ENCODE data around the gene HOXA9. TPM values are rescaled to one million over a fixed set of nuclear protein-coding genes. Genes with fewer than 3 reads are reported as not detected.
A peak's percentile ranks its signal among the peaks of the same experiment; 100 is the strongest.

HOXA9 gene
- total and polyA plus RNA-seq, 2 experiments from 2014 or later = 3.6 to 4.4 TPM

- H3K4me1 ChIP-seq (ENCODE audit: insufficient read depth) = peaks cover 10% of the 10 kb centered on the region
- DNase-seq (ENCODE audit: low spot score) = no peak
- no peaks in the 10 kb centered on the region for H3K9me3 ChIP-seq (ENCODE audit: low read depth)
- H3K27ac ChIP-seq = no peak overlapping the region
- H4K20me1 ChIP-seq (ENCODE audit: insufficient read depth, poor library complexity, severe bottlenecking) = no peaks in the 10 kb centered on the region
- TF ChIP-seq, protein P1, sequence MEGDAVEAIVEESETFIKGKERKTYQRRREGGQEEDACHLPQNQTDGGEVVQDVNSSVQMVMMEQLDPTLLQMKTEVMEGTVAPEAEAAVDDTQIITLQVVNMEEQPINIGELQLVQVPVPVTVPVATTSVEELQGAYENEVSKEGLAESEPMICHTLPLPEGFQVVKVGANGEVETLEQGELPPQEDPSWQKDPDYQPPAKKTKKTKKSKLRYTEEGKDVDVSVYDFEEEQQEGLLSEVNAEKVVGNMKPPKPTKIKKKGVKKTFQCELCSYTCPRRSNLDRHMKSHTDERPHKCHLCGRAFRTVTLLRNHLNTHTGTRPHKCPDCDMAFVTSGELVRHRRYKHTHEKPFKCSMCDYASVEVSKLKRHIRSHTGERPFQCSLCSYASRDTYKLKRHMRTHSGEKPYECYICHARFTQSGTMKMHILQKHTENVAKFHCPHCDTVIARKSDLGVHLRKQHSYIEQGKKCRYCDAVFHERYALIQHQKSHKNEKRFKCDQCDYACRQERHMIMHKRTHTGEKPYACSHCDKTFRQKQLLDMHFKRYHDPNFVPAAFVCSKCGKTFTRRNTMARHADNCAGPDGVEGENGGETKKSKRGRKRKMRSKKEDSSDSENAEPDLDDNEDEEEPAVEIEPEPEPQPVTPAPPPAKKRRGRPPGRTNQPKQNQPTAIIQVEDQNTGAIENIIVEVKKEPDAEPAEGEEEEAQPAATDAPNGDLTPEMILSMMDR (IDR thresholded peaks at IDR 0.05; ENCODE audit: poor library complexity) = no peak
- TF ChIP-seq EZH2 (IDR thresholded peaks at IDR 0.05; ENCODE audit: borderline replicate concordance) = peak; percentile 31
- no peak overlapping the region for H2AFZ ChIP-seq
- no peaks in the 10 kb centered on the region for H3K79me2 ChIP-seq
- no peak overlapping the region for H3K4me2 ChIP-seq
- H3K36me3 ChIP-seq (replicated peaks; ENCODE audit: insufficient read depth, low read depth) = no peaks in the 10 kb centered on the region
- no peaks in the 10 kb centered on the region for H3K9me2 ChIP-seq (replicated peaks; ENCODE audit: insufficient read depth)
- H3K4me3 ChIP-seq = no peak overlapping the region
- WGBS (ENCODE audit: low lambda C conversion rate, missing lambda C conversion rate) = 32% methylated on average over 18 of the region's 18 CpGs
- H3K27me3 ChIP-seq = peaks cover 85% of the 10 kb centered on the region
These were observed 31.7 kb downstream of the HOXA9 start for GRCh38 chr7:27133409-27134231.

GRCh38 chr7:27132978-27133377 lies 32.4 kb downstream of the HOXA9 start:
- Histone ChIP-seq H3K4me1 (ENCODE audit: insufficient read depth) (peaks cover 10% of the 10 kb centered on the region), H3K27ac (no peak overlapping the region)

GRCh38 chr7:27132214-27132613 lies 33.1 kb downstream of the HOXA9 start:
- Histone ChIP-seq H3K36me3 (replicated peaks; ENCODE audit: insufficient read depth, low read depth) (no peaks in the 10 kb centered on the region), H3K4me2 (no peak overlapping the region), H2AFZ (no peak overlapping the region), H3K4me1 (ENCODE audit: insufficient read depth) (peaks cover 10% of the 10 kb centered on the region), H3K27me3 (peaks cover 85% of the 10 kb centered on the region), H3K9me3 (ENCODE audit: low read depth) (no peaks in the 10 kb centered on the region), H4K20me1 (ENCODE audit: insufficient read depth, poor library complexity, severe bottlenecking) (no peaks in the 10 kb centered on the region), H3K27ac (no peak overlapping the region), H3K79me2 (no peaks in the 10 kb centered on the region), H3K4me3 (no peak overlapping the region), H3K9me2 (replicated peaks; ENCODE audit: insufficient read depth) (no peaks in the 10 kb centered on the region)
- TF ChIP-seq EZH2phosphoT487 (IDR thresholded peaks at IDR 0.05; ENCODE audit: low read depth, severe bottlenecking, unreplicated experiment) (no peak), EZH2 (IDR thresholded peaks at IDR 0.05; ENCODE audit: borderline replicate concordance) (no peak)
- TF ChIP-seq, protein P1 (IDR thresholded peaks at IDR 0.05; ENCODE audit: poor library complexity) = no peak
- 65% methylated on average over 2 of the region's 2 CpGs for WGBS (ENCODE audit: low lambda C conversion rate, missing lambda C conversion rate)
- DNase-seq (ENCODE audit: low spot score) = no peak

More at GRCh38 chr7:27132978-27133377, 32.4 kb downstream of the HOXA9 start:
- Histone ChIP-seq H3K4me3 (no peak overlapping the region), H4K20me1 (ENCODE audit: insufficient read depth, poor library complexity, severe bottlenecking) (no peaks in the 10 kb centered on the region), H2AFZ (no peak overlapping the region), H3K79me2 (no peaks in the 10 kb centered on the region), H3K27me3 (peaks cover 85% of the 10 kb centered on the region), H3K36me3 (replicated peaks; ENCODE audit: insufficient read depth, low read depth) (no peaks in the 10 kb centered on the region), H3K9me3 (ENCODE audit: low read depth) (no peaks in the 10 kb centered on the region), H3K9me2 (replicated peaks; ENCODE audit: insufficient read depth) (no peaks in the 10 kb centered on the region), H3K4me2 (no peak overlapping the region)
- no peak for DNase-seq (ENCODE audit: low spot score)
- TF ChIP-seq EZH2 (IDR thresholded peaks at IDR 0.05; ENCODE audit: borderline replicate concordance) (no peak), EZH2phosphoT487 (IDR thresholded peaks at IDR 0.05; ENCODE audit: low read depth, severe bottlenecking, unreplicated experiment) (no peak)
- TF ChIP-seq, protein P1 (IDR thresholded peaks at IDR 0.05; ENCODE audit: poor library complexity) = no peak
- 25% methylated on average over 6 of the region's 6 CpGs for WGBS (ENCODE audit: low lambda C conversion rate, missing lambda C conversion rate)

Measured in hepatocyte (in vitro differentiated cells).